HG03280 (cell line): ENCODE measurements around the gene ITSN2.
"Not testable (repeated sequence)": the region's sequence is repeated elsewhere in the genome, so short reads cannot be mapped to it uniquely, and the experiment has no call there.

ENCODE experiments used
- ATAC-seq: cut with Tn5 transposase; IDR thresholded peaks from one replicate; pipeline ENCODE4 v1.9.1; 2021; ENCODE audit warnings: mild to moderate bottlenecking, moderate library complexity; ENCODE audit not compliant: unreplicated experiment

ITSN2 gene

DNA sequence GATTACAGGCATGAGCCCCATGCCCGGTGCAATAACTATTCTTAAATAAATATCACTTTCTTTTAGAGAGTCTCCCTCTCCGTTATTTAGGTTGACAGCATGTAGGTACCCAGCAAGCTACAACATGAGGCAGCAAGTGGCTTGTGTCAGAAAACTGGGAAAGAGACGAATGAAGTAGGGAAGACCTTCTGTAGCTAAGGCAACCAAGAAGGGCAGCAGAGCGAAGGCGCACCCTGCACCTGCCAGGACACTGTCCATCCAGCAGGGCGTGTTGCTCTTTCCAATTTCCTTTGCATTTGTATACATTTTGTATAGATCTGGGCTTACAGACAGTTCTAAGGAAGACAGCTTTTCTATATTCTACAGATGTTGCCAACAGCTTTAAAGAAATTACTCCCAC is 137.4 kb downstream of the ITSN2 start:
- no peak for ATAC-seq

DNA sequence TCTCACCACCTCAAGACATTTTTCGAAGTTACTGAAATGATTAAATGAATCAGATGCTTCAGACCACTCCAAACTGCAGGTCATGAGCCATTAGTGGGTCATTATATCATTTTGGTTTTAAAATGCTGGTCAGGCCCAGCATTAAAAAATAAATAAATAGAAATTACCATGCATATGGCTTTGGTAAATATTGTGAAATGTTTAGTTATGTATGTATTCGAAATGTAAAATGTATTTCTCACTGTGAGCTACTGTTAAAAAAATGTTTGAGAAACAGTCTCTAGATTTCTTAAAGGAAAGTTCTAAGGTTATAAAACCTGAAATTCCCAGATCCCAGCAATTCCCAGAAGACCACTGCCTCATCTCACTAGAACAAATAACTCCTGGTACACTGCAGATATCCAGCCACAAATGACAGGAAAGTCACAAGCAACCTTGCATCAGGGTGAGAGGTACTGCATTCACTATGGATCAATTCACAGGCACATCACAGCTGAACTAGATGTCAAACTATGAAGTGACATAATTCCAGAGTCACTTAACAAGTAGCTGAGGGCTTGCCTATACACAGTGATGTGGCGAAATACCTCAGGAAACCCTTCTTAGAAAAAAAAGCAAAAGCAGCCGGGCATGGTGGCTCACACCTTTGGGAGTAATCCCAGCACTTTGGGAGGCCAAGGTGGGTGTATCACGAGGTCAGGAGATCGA is 138.8 kb downstream of the ITSN2 start:
- ATAC-seq: no peak

DNA sequence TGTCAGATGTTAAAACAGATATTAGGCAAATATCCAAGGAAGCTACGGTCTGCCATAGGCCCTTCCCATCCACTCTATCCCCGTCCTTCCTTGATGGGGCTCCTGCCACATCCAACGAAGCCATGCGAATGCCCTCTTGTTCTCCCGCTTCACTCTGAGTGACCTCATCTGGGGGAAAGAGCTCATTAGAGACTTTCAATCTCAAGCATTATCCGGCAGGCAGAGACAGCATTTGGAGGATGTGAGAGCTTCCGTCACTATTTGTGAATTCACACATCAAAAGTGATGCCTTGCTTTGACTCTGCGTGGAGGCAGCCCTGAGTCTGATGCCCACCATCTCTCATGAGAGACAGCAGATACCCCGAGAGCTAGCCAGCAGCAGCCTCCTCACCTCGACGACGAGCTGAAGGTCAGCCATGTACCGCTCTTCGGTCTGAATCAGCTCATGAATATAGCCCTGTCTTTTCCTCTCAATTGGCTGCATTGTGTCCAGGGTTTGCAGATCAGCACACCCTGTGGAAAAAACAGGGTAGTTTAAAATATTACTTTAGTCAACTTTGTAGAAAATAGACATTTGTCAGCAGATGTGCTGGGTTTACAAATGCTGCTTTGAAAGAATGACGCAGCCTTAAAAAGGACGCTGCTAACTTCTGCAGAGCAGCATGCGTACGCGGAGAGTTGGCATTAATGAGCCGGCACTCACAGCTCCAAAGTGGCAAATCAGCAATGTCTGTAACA is 139.6 kb downstream of the ITSN2 start:
- ATAC-seq: no peak

DNA sequence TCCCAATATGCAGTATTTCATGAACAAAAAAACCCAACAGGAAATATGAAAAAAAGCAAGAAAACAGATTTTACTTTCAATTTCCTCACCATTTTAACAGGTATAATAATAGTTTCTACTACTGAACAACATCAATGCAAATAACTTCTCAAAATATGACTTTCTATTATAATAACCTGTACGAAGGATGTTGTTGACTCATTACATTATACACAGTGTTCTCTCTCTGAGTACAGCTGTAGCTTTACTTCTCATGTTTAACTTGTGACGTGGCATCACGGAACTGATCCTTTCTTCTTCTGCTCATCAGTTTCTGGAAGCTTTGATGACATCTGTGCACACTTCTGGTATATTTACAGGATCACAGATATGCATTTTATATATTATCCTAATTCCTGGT is 145.5 kb downstream of the ITSN2 start:
- ATAC-seq: peak; percentile 93

GRCh38 chr2:24211408-24211807 is 148.9 kb downstream of the ITSN2 start:
- no peak for ATAC-seq

DNA sequence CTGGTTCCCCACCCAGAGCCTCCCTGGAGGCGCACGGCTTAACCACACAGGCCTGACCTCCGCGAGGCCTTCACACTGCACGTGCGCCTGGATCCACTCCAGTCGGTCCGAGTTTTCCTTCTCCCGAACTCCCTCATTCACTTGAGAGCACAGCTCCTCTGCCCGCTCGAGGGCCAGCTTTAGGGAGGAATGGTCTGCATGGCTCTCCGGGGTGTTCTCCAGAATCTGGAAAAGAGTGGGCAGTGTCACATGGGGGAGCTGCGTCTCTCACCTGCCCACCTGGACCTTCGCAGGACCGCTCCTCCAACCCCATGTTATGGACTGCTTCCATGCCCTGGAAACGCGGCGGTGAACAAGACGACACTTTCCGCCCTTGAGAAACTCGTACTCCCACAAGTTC is 149.6 kb downstream of the ITSN2 start:
- ATAC-seq: no peak

DNA sequence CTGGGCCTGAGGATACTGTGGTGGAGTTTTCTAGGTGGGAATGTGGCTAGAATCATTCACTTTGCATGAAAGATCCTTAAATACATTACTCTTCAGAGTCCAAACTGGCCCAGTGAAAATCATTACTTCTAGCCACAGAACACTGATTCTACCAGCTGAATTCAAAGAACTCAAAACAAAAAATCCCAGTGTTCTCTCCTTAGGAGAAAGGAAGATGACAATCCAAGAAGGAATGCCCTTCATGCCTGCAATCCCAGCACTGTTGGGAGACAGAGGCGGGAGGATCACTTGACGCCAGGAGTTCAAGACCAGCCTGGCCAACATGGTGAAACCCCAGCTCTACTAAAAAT is 150.3 kb downstream of the ITSN2 start:
- no peak for ATAC-seq

- ATAC-seq: no peak
Observed at GRCh38 chr2:24209389-24210105, 150.8 kb downstream of the ITSN2 start.

GRCh38 chr2:24208490-24208889 is 151.8 kb downstream of the ITSN2 start:
- no peak for ATAC-seq

DNA sequence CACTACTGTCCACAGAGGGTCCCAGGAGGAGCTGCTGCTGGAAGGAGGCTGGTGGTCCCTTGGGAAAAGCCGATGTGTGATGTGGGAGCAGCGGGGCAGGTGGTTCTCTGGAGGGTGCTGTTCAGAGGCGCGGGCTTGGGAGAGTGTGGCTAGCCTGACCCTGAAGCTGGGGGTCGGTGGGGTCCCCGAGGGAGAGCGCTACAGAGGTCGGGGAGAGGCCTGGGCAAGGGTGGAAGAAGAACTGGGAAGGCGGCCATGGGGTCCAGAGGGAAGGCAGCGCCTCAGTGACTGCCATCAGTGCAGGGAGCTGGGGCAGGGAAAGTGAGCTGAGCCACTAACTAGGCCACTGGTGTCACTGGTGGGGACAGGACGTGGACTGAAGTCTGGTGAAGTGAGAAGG is 153.0 kb downstream of the ITSN2 start:
- ATAC-seq: no peak

DNA sequence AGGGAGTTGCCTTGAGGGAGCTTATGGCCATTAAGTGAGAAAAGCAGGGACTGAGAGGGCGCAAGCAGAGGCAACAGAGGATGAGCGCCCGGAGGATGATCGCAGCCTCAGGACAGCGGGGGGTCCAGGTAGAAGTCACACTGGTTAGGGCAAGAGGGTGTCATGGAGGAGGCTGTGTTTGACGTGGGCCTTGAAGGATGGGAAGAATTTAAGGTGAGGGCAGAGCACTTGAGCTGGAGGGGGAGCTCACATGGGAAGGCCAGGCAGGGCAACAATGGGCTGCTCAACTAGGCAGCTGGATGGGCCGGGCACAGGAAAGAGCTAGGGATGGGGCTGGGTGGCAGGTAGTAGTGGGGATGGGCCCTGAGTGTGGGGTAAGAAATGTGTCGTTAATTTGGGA is 153.6 kb downstream of the ITSN2 start:
- ATAC-seq: no peak

DNA sequence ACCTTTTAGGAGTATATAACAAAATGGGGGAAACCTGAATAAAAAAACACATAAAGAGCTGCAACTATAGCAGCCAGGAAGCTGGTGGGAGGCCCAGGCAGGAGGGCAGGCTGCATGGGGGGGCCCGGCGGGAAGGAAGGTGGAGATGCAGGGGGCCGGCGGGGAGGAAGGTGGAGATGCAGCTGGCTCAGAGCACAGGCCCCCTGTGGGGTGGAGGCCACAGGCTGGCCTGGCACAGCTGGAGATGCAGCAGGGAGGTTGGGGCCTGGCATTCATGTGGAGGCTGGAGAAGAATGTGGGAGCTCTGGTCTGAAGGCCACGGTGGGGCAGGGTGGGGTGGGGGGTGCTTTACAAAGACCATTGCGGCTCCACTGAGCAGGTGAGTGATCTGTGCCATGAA is 154.1 kb downstream of the ITSN2 start:
- no peak for ATAC-seq

DNA sequence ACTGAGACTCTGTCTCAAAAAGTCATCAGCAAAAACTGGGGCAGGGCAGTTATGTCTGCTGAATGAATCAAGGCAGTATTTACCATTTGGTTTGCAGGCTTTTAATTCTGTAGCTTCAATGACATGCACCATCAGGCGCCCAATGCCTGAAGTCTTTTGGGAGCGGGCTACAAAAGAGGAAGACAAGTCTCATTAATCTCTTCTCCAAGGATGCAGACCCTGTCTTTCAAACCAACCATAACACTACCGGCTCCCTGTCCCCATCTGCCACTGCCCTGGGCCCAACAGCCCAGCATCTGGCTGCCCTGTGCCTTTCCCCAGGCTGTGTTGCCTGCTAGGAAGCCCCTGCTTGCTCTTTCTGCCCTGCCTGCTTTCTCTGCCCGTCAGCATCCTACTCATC is 155.2 kb downstream of the ITSN2 start:
- no peak for ATAC-seq

- no peak for ATAC-seq
Observed at GRCh38 chr2:24204505-24204904, 155.8 kb downstream of the ITSN2 start.

- ATAC-seq: no peak
Observed at GRCh38 chr2:24203787-24204150, 156.6 kb downstream of the ITSN2 start.

- no peak for ATAC-seq
Observed at GRCh38 chr2:24203029-24203786, 157.1 kb downstream of the ITSN2 start.

GRCh38 chr2:24200799-24201198 is 159.5 kb downstream of the ITSN2 start:
- no peak for ATAC-seq

GRCh38 chr2:24199968-24200590 is 160.3 kb downstream of the ITSN2 start:
- ATAC-seq: no peak

DNA sequence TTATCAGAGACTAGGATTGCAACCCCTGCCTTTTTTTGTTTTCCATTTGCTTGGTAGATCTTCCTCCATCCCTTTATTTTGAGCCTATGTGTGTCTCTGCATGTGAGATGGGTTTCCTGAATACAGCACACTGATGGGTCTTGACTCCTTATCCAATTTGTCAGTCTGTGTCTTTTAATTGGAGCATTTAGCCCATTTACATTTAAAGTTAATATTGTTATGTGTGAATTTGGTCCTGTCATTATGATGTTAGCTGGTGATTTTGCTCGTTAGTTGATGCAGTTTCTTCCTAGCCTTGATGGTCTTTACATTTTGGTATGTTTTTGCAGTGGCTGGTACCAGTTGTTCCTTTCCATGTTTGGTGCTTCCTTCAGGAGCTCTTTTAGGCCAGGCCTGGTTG is 163.1 kb downstream of the ITSN2 start:
- not testable (repeated sequence) for ATAC-seq

GRCh38 chr2:24191848-24192247 is 168.5 kb downstream of the ITSN2 start:
- ATAC-seq: no peak

DNA sequence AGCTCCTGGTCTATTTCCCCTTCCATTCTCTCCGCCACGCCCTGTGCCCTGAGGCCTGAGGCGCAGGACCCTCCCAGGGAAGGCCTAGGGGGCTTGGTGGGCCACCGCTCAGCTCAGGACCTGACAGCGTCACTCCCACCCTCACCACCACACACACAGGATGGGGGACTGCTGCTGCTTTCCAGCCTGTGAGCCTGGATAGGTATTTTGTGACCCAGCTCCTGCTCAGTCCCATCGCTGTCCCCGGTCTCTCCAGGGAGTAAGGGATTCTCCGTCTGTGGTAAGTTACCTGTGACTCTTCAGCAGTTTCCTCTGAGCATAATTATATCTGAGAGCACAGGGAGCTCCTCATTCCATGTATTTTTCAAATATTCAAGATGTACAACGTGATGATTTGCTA is 169.2 kb downstream of the ITSN2 start:
- no peak for ATAC-seq
